ENCODE data around the gene DUS3L. TPM values are rescaled to one million over a fixed set of nuclear protein-coding genes. Genes with fewer than 3 reads are reported as not detected.

DUS3L gene
- total and polyA plus RNA-seq, 2 donors (not counting 1 experiment from before 2014, with no cell fraction given): 84.6 to 118 TPM

DNA sequence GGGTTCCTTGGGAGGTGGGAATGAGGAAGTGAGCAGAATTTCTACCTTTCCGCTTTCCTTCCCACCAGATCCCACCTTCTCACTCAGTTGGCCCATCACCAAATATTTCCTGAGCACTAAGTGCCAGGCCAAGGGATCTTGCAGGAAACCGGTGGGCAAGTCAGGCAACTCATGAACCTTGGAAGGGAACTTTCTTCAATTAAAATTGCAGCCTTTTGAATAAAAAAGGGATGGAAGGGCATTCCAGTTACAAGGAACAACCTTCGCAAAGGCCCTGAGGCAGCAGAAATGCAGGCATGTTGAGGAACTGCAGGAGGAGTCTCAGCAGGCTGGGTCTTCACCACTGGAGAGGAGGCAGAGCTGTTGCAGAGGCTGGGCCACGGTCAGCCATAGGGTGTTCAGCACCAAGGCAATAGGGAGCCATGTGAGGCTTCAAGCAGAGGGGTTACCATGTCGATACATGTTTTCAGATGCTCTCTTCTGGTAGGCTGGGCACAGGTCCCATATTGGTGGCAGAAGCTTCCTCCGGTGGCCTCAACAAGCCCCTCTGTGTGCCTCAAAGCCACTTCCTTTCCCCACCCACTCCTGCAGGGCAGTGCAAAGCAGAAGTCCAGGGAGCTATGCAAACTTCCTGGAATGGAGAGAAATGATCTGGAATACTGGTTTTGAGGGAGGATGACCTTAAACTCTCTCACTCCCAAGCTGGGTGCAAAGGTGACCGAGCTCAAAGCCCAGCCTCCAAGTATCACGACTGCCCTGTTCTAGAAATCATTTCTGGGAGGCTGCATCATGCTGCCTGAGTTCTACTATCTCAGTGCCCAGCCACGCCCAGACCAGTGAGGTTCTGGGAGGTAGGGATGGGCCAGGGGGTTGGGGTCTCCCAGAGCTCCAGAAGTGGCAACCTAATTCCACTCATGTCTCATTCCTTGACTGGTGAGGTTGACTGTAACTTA is 48.4 kb upstream of the DUS3L start, which contains the start of gene FUT6:
Gene FUT6 (minus strand): TSS at position 638 of the 953 bp plus-strand sequence. CDS start 7,135 bp downstream, outside the sequence.
- no peak within 1 kb of the TSS for H3K27ac Mint-ChIP-seq
- H3K9me3 Mint-ChIP-seq (ENCODE audit: insufficient read depth): no peaks in the 10 kb centered on the region
- no peaks in the 10 kb centered on the region for H3K36me3 ChIP-seq (replicated peaks in 1 of 2; ENCODE audit: control extremely low read depth in 1 of 2, control insufficient read depth in 1 of 2, extremely low read depth in 1 of 2, insufficient read depth in 2 of 2, low read length in 1 of 2)
- no peak within 1 kb of the TSS for H3K9ac ChIP-seq (ENCODE audit: low read length)
- 61% methylated on average over 6 of the region's 9 CpGs for WGBS (ENCODE audit: insufficient coverage)
- H3K27me3 ChIP-seq (replicated peaks in 1 of 4; ENCODE audit: control extremely low read depth in 1 of 4, control insufficient read depth in 3 of 4, insufficient read depth in 4 of 4, low read length in 3 of 4): peaks cover 0 to 13% (median 0%) of the 10 kb centered on the region in 4 experiments
- intact Hi-C loops (cut with micrococcal nuclease): no loop called here
- no peak within 1 kb of the TSS for H3K4me2 ChIP-seq (replicated peaks; ENCODE audit: low read depth, low read length, poor library complexity, severe bottlenecking)
- no peak for ATAC-seq (ENCODE audit: low read depth)
- DNase-seq: no peak
- no peak within 1 kb of the TSS for H3K27ac ChIP-seq (ENCODE audit: low read length in 2 of 2)
- no peak within 1 kb of the TSS for H3K4me3 ChIP-seq (ENCODE audit: control extremely low read depth in 1 of 5, extremely low read depth in 1 of 5, insufficient read depth in 1 of 5, low read depth in 2 of 5, low read length in 4 of 5)
- H3K4me3 Mint-ChIP-seq: no peak within 1 kb of the TSS
- H3K4me1 ChIP-seq (ENCODE audit: control insufficient read depth in 2 of 2, insufficient read depth in 2 of 2, low read length in 2 of 2): no peaks in the 10 kb centered on the region
- CTCF ChIA-PET: interaction anchor here (1.1 kb wide), 1 partner anchor 1487 kb away, joined by 3 read pairs; no protein-coding TSS in a partner anchor
- POLR2A ChIA-PET: no interaction called here
- TF ChIP-seq, protein P1, sequence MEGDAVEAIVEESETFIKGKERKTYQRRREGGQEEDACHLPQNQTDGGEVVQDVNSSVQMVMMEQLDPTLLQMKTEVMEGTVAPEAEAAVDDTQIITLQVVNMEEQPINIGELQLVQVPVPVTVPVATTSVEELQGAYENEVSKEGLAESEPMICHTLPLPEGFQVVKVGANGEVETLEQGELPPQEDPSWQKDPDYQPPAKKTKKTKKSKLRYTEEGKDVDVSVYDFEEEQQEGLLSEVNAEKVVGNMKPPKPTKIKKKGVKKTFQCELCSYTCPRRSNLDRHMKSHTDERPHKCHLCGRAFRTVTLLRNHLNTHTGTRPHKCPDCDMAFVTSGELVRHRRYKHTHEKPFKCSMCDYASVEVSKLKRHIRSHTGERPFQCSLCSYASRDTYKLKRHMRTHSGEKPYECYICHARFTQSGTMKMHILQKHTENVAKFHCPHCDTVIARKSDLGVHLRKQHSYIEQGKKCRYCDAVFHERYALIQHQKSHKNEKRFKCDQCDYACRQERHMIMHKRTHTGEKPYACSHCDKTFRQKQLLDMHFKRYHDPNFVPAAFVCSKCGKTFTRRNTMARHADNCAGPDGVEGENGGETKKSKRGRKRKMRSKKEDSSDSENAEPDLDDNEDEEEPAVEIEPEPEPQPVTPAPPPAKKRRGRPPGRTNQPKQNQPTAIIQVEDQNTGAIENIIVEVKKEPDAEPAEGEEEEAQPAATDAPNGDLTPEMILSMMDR (IDR thresholded peaks at IDR 0.05): no peak
- no peak for TF ChIP-seq EZH2 (IDR thresholded peaks at IDR 0.05; ENCODE audit: borderline replicate concordance, insufficient read depth, low read depth, low read length, poor library complexity, severe bottlenecking)
- peak within 1 kb of the TSS; percentile 16 for H2AFZ ChIP-seq (ENCODE audit: insufficient read depth, low read depth, low read length, poor library complexity, severe bottlenecking)
- no peaks in the 10 kb centered on the region for H4K20me1 ChIP-seq (ENCODE audit: control insufficient read depth, insufficient read depth, low read length, poor library complexity, severe bottlenecking)
- H3K9me3 ChIP-seq (ENCODE audit: control extremely low read depth in 1 of 3, control insufficient read depth in 2 of 3, insufficient read depth in 1 of 3, low read length in 2 of 3): peaks cover 0 to 3% (median 0%) of the 10 kb centered on the region in 3 donors
- peaks cover 3% of the 10 kb centered on the region for H3K27me3 Mint-ChIP-seq
- no peaks in the 10 kb centered on the region for H3K4me1 Mint-ChIP-seq
- no peaks in the 10 kb centered on the region for H3K79me2 ChIP-seq (ENCODE audit: control insufficient read depth, insufficient read depth, low read length)
